Hematopoietic multipotent progenitor cell (in vitro differentiated cells): ENCODE measurements around the gene NNT. TPM values are rescaled to one million over a fixed set of nuclear protein-coding genes. Genes with fewer than 3 reads are reported as not detected.
"Not testable (repeated sequence)": the region's sequence is repeated elsewhere in the genome, so short reads cannot be mapped to it uniquely, and the experiment has no call there.

Source experiments
- DNase-seq, 3 donors: peaks; one replicate each; pipeline ENCODE4 v3.0.0-alpha.2; 2011 to 2015; ENCODE audit warnings: low read depth in 2 of 3, low spot score in 2 of 3
- total RNA-seq: library from RNA; depleted of rRNA; stranded (reverse); fragments of >200 nt; gene quantifications from one replicate; pipeline ENCODE4 v1.2.3, GENCODE V29; 2012

Gene NNT
- total RNA-seq, 1 donor, result 69.7 TPM

DNA sequence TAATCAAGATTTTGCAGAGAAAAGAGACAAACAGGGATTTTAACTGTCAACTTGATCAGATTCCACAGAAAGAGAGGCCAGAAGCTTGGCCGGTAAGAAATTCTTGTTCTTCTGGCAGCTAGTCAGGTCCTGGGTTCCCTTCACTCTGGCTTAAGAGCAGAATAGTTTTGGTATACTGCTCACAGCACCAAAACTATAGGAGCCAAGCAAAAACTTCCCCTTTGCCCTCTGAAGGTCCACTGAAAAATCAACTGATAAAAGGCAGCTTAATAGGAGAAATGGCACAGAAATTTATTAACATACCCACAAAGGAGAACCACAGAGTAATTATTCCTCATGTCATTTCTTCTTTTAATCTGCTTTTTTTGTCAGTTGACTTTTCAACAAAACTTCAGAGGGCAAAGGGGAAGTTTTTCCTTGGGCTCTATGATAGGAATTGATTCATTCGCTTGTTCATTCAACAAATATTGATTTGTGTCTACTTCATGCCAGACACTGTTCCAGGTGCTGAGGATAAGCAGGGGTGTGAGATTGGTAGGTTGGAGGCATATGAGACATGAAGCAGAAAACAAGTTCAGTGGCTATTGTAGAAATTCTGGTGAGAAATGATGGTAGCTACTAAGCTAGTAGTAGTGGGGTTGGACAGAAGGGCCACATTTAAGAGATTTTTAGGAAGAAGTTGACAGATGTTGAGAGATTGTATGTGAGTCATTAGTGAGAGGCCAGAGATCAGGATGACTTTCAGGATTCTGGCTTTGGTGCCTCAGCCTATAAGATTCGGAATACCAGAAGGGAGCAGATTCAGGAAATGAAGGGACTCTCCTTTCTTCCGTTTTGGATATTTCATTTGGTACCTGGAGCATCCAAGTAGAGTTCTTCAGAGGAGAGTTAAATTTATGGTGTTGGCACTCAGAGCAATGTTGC, 20.6 kb upstream of the NNT start:
- DNase-seq, result no peak

DNA sequence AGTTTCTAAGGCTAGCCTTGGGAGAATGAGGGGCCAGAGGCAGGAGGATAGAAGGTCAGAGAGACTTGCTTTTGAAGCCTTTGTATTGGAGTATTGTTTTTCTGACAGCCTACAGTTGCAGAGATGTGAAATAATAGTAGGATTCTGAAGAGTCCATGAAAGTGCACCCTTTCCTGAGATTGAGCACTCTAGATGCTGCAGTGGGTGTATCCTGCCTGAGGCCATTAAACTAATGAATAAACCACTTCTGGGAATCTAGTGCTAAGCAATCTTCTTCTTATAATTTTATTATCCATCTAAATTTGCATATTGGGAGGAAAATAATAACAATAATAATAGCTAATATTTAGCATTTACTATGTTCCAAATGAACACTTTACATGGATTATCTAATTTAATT, 19.3 kb upstream of the NNT start:
- DNase-seq, result no peak

GRCh38 chr5:43584166-43584699, 18.7 kb upstream of the NNT start:
- no peak for DNase-seq

DNA sequence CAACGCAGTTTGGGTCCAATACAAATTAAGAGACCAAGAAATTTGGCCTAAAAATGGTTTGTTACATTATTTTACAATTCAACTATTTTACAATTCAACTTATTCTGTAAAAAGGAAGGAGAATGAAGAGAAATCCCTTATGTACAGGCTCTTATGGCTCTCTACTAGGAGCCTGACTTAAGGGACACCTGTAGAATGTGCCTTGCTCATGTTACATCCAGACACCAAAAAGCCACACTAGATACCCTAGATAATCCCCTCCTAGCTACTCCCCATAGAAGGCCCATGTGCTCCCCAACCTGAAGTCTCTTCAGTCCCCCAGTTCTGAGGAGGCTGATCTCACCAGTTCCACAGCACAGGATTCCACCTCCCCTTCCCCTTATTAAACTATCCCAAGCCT, 14.1 kb upstream of the NNT start:
- no peak for DNase-seq

DNA sequence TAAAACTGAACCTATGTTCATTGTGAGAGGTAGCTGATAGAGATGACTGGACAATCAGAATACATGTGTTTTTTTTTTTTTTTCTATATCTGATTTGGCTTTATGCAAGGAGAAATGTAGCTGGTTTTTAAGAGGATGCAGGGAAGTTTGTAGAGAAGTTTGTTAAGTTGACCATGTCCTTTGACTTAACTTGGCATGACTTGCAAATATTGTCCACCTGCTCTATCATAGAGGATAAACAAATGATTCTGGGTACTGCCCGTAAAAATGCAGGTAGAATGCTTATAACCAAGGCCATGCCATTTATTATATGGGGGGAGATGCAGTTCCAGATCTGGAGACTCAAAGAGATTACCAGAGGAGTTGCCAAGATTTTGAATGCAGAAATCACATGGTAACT, 13.7 kb upstream of the NNT start:
- no peak for DNase-seq

- no peak for DNase-seq
Observed at GRCh38 chr5:43590700-43591099, 12.3 kb upstream of the NNT start.

DNA sequence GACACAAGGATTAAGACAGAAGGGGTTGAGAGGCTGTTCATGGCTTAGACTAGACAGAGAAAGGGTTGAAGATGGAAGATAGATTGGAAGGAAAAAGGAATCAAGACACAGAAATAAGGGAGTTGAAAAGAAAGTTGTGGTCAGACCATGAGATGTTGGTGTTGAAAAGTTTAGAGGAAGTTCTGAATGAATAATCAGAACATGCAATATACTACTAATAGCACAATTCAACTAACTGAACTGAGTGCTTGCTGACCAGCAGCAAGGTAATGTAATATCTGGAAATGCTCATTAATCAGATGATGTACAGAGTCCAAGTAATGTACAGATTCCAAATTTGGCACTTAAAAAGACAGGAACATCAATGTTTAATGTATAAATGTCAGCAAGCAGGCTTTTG, 10.6 kb upstream of the NNT start:
- DNase-seq, result no peak

- not testable (repeated sequence) for DNase-seq
Observed at GRCh38 chr5:43598927-43599326, 4.1 kb upstream of the NNT start.

- peak in 1 of 3 donors; percentile 13 for DNase-seq
Observed at GRCh38 chr5:43601454-43602260, 1.3 kb upstream of the NNT start.

DNA sequence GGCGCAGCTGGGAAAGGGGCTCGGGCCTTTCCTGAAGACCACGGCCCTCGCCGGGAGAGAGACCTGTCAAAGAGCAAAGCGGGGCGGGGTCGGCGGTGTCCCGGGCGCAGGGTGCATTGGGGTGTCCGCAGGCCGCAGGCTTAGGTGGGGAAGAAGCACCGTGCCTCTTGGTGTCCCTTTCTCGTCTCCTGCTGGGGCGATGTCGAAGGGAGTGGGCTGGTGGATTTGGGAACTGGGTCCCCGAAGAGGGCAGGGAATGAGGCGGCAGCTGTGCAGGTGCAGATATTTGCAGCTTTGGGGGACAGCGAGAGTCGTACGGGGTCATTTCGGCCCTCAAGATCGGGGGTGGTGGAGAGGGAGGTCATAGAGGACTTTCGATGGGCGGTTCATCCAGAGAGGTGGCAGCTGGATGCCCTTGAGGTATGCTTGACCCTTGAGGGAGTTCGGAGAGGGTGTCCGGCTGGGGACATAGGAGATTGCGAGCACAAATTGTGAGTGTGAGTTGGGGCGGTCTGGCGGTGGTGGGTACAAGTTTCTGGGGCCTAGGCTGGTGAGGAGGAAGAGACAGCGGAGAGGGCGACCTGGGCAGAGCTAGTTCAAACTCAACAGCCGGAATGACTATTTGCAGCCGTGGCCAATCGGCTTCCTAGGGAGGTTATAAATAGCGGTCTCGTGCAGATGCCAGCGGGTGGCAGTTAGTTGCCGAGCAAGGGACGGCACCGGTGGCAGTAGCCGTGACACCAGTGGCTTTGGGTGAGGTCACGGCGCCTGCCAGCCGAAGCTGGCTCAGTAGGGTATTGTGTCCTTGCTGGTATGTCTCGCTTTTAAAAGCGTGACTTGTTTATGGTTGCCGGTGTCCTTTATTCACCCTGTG, 601 bp downstream of the NNT start:
- peak; percentile 42 to 91 (median 84) for DNase-seq

DNA sequence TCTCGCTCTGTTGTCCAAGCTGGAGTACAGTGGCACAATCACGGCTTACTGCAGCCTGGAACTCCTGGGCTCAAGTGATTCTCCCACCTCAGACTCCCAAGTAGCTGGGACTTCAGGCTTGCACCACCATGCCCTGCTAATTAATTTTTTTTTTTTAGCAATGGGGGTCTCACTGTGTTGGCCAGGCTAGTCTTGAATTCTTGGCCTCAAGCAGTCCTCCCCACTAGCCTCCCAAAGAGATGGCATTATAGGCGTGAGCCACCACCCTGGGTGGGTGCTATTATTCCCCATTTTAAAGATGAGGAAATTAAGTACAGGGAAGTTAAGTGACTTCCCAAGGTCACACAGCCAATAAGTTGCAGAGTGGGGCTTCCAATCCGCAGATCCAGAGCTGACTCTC, 1.7 kb downstream of the NNT start:
- no peak for DNase-seq

DNA sequence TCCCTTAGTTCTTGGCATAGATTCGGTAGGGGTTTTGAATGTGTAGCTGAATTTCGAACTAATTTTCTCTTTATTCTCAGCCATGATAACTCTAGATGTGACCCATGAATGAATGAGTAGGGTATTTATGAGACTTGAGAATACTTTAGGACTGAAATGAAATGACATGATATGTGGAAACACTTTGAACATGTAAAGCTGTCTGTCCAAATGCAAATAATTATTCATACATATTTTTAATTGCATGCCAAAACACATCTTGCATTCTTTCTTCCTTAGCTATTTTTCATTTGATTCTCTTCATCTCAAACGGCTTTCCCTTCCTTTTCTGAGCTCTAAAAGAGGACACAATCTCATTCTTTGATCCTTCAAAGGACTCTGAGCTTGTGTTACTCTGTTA, 3.4 kb downstream of the NNT start:
- DNase-seq, result no peak

DNA sequence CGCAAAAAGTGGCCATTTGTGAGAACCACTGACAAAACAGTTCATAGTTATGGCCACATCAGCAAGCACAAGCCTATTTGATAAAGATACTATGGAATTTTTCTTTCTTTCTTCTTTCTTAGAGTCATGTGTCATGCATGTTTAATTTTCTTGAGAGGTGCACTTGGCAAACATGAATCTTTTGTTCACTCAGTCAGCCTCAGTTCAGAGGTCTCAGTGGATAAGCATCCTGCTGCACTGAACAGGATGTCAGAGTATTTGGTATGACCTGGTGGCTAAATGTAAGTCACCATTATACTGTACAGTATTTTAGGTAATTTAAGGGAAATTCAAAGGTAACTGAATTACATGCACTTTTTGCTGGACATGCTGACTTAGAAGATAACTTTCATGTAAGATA, 5.4 kb downstream of the NNT start:
- no peak for DNase-seq

GRCh38 chr5:43609752-43610151, 6.8 kb downstream of the NNT start:
- peak in 2 of 3 donors; percentile 10 to 20 for DNase-seq

- no peak for DNase-seq
Observed at GRCh38 chr5:43613370-43613769, 10.4 kb downstream of the NNT start.

GRCh38 chr5:43615445-43616184, 12.6 kb downstream of the NNT start:
- no peak for DNase-seq

- DNase-seq, result no peak
Observed at GRCh38 chr5:43616535-43616934, 13.6 kb downstream of the NNT start.

DNA sequence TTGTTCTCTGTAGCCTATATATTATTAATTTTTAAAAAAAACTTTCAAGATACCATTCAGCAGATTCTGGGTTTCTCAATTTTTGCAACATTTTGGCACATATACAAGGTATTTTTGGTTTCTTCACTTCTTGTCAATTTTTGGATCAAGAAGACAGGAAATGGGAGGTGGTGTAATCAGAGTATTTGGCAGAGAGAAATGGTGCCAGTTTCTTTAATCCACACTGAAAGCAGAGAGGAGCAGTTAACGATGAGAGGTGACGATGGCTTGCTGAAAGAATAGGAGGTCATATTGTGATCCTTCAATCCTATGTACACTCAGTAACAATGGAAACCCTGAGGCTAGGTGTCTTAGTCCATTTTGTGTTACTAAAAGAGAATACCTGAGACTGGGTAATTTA, 16.4 kb downstream of the NNT start:
- no peak for DNase-seq

DNA sequence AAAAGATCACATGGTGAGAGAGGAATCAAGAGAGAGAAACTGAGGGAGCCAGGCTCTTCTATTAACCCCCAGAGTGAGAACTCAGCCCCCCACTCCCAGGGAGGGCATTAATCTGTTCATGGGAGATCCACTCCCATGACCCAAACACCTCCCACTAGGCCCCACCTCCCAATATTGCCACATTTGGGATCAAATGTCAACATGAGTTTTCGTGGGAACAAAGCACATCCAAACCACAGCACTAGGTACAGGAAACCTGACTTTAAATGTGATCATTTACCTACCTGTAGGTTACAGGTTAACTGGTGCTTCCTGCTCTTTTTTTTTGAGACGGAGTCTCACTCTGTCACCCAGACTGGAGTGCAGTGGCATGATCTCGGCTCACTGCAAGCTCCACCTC, 16.9 kb downstream of the NNT start:
- DNase-seq, result no peak

DNA sequence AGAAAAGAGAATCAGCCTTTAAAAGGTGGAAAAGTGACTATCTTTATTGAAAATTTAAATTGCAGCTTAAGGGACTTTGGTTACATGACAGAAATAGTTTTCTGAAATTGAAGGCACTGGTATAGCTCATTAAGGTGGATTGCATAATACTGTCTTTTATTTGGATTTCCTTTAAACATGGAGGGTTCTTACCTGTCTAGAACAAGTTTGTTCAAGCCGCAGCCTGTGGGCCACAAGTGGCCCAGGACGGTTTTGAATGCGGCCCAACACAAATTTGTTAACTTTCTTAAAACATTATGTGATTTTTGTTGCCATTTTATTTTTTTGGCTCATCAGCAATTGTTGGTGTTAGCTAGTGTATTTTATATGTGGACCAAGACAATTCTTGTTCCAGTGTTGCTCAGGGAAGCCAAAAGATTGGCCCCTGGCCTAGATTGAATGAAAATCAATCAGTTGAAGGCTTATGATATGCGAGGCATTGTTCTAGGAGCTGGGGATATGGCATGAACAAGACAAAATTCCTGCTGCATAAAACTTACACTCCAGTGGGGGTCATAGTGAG, 18.0 kb downstream of the NNT start:
- no peak for DNase-seq
